ENCODE measurements around the gene NRP2. TPM values are rescaled to one million over a fixed set of nuclear protein-coding genes. Genes with fewer than 3 reads are reported as not detected.

Gene NRP2
- total RNA-seq, 1 donor from 2014 or later, result 28.8 TPM

GRCh38 chr2:205733082-205733481, 50.8 kb downstream of the NRP2 start:
- DNase-seq, result no peak

- DNase-seq, result no peak
These were observed 51.3 kb downstream of the NRP2 start for GRCh38 chr2:205733648-205734047.

- peak; percentile 51 for DNase-seq
These were observed 52.2 kb downstream of the NRP2 start for GRCh38 chr2:205734436-205735037.

- DNase-seq, result no peak
These were observed 56.0 kb downstream of the NRP2 start for GRCh38 chr2:205738117-205738968.

- no peak for DNase-seq
These were observed 57.3 kb downstream of the NRP2 start for GRCh38 chr2:205739620-205740019.

GRCh38 chr2:205740381-205740780, 58.1 kb downstream of the NRP2 start:
- DNase-seq, result no peak

- DNase-seq, result no peak
These were observed 59.1 kb downstream of the NRP2 start for GRCh38 chr2:205741256-205741978.

GRCh38 chr2:205743137-205743536, 60.8 kb downstream of the NRP2 start:
- no peak for DNase-seq

GRCh38 chr2:205744074-205744591, 61.8 kb downstream of the NRP2 start:
- no peak for DNase-seq

- DNase-seq, result no peak
These were observed 63.5 kb downstream of the NRP2 start for GRCh38 chr2:205745661-205746419.

GRCh38 chr2:205746420-205746785, 64.1 kb downstream of the NRP2 start:
- no peak for DNase-seq

GRCh38 chr2:205747829-205748386, 65.6 kb downstream of the NRP2 start:
- no peak for DNase-seq

- DNase-seq, result no peak
These were observed 66.3 kb downstream of the NRP2 start for GRCh38 chr2:205748639-205749038.

- DNase-seq, result no peak
These were observed 66.8 kb downstream of the NRP2 start for GRCh38 chr2:205749078-205749477.

GRCh38 chr2:205750797-205751196, 68.5 kb downstream of the NRP2 start:
- DNase-seq, result no peak

GRCh38 chr2:205751569-205752031, 69.3 kb downstream of the NRP2 start:
- no peak for DNase-seq

- DNase-seq, result no peak
These were observed 70.1 kb downstream of the NRP2 start for GRCh38 chr2:205752296-205752820.

GRCh38 chr2:205752924-205753323, 70.6 kb downstream of the NRP2 start:
- DNase-seq, result no peak

GRCh38 chr2:205754285-205754923, 72.1 kb downstream of the NRP2 start:
- DNase-seq, result no peak

GRCh38 chr2:205754924-205755321, 72.6 kb downstream of the NRP2 start:
- no peak for DNase-seq

GRCh38 chr2:205755923-205756322, 73.6 kb downstream of the NRP2 start:
- no peak for DNase-seq

All from tongue (tissue), 2 donors.